ENCODE data around the gene IRF8. TPM values are rescaled to one million over a fixed set of nuclear protein-coding genes. Genes with fewer than 3 reads are reported as not detected.

IRF8 gene
- total RNA-seq, 2 donors from 2014 or later, result 5.4 to 22.8 TPM

DNA sequence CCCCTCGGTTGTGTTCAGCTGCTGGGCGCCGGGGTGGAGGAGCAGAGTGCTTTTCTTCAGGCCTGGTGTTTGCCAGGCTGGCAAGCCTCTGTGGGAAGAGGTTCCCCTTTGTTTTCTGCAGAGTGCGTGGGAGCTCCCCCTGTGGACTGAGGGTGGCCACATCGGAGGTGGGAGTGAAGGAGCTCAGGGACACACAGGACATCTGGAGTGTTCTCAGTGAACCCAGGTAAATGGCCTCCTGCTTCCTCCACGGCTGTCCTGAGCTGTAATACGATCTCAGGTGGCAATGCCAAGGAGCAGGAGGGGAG is 39.2 kb upstream of the IRF8 start:
- Mint-ChIP-seq H3K4me3 (no peak overlapping the region), H3K27me3 (peaks cover 40% of the 10 kb centered on the region), H3K36me3 (ENCODE audit: low read depth) (peaks cover 4% of the 10 kb centered on the region), H3K4me1 (no peaks in the 10 kb centered on the region), H3K27ac (no peak overlapping the region)
- DNase-seq (no peak), ATAC-seq (no peak)
- no peaks in the 10 kb centered on the region for H3K9me3 ChIP-seq (ENCODE audit: control insufficient read depth, low read length, poor library complexity, severe bottlenecking)

DNA sequence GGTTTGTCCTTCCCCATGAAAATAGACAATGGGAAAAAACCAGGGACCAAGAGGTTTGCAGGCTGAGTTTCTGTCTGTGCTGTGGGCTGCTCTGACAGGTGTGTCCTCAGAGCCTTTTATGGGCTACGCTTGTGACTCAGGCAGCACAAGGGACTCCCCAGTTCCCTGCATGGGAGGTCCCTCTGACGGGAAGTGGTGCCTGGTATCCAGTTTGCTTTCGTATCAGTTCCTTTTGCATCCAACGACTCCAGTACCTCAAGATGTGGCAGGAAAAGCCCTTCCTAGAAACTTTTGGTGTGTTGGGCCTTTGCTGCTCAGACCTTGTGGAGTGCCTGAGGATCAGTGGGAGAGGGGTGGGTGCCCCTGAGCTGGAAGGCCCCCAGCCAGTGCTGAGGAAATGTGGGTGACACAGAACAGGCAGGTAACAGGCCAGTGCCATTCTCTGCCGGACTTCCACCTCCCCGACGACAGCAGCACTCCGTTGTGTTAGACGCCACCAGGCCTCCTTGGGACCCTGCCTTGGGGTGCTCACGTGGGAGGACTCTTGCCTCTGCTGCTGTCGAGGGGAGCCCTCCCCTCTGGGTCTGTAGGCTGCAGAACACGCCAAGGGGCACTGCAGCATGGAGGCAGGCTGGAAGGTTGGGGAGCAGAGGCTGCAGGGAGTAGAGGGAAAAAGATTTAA is 38.4 kb upstream of the IRF8 start:
- H3K36me3 Mint-ChIP-seq (ENCODE audit: low read depth), result peaks cover 4% of the 10 kb centered on the region
- no peak overlapping the region for H3K4me3 Mint-ChIP-seq
- no peaks in the 10 kb centered on the region for H3K9me3 ChIP-seq (ENCODE audit: control insufficient read depth, low read length, poor library complexity, severe bottlenecking)
- DNase-seq (no peak), ATAC-seq (no peak)
- no peaks in the 10 kb centered on the region for H3K4me1 Mint-ChIP-seq
- peaks cover 38% of the 10 kb centered on the region for H3K27me3 Mint-ChIP-seq
- H3K27ac Mint-ChIP-seq, result no peak overlapping the region

DNA sequence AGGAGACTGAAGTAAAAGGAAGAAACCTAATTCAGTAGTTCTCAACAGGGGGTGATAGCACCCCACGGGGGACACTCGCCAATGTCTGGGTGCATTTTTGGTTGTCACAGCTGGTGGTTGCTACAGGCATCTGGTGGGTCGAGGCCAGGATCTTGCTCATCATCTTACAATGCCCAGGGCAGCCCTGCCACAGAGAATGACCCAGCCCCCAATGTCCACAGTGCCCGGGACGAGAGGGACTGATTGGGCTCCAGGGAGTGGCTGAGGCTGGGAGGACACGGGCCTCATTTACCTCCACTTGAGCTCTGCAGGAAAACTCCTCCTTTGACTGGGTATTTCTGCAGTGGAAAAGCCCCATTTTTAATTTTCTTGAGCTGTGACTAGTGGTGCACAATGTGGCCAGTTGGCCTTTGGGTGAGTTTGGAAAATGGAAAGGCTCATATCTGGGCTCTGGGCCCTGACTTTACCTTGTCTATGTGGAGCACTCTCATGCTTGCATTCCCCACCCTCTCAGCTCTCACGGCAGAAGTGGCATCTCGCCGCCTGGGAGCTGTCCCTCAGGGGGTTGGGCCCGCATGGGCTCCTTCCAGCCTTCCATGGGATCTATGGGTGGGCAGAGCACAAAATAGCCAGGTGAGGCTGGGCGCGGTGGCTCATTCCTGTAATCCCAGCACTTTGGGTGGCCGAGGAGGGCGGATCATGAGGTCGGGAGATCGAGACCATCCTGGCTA is 37.7 kb upstream of the IRF8 start:
- H3K36me3 Mint-ChIP-seq (ENCODE audit: low read depth), result peaks cover 4% of the 10 kb centered on the region
- no peak for ATAC-seq
- peaks cover 31% of the 10 kb centered on the region for H3K27me3 Mint-ChIP-seq
- DNase-seq, result no peak
- no peak overlapping the region for H3K4me3 Mint-ChIP-seq
- no peaks in the 10 kb centered on the region for H3K9me3 ChIP-seq (ENCODE audit: control insufficient read depth, low read length, poor library complexity, severe bottlenecking)
- H3K27ac Mint-ChIP-seq, result no peak overlapping the region
- H3K4me1 Mint-ChIP-seq, result no peaks in the 10 kb centered on the region

DNA sequence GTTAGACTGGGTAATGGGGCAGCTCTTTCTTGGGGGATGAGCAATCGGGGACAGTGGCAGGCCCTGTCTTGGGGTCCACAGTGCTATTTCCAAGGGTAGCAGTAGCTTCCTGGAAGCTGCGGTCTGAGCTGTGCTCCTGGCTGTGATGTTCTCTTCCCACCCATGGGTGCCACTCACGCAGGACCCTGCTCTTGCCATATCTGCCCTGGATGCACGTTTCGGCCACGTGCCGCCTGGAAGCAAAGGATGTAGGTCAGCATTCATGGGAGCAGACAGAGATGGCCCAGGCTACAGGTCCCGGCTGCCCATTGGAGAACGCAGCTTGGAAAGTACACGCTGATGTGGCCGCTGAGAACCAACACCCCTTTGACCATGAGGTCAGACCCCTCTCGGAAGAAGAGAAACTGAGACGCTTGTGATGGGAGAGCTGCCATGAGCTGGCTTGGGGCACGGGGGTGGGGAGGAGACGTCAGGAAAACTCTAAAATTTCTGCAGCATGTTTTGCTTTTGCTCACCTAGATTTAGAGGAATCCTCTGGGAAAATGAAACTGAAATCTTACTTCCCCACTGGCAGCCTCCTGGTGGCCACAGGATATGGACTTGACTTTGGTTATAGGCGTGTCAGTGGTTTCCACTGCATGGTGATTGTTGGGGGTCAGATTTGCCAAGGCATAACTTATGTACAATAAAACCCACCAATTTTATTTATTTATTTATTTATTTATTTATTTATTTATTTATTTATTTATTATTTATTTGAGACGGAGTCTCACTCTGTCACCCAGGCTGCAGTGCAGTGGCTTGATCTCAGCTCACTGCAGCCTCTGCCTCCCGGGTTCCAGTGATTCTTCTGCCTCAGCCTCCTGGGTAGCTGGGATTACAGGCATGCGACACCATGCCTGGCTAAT is 36.2 kb upstream of the IRF8 start:
- DNase-seq, result no peak
- no peaks in the 10 kb centered on the region for H3K4me1 Mint-ChIP-seq
- H3K36me3 Mint-ChIP-seq (ENCODE audit: low read depth), result peaks cover 4% of the 10 kb centered on the region
- peaks cover 23% of the 10 kb centered on the region for H3K27me3 Mint-ChIP-seq
- H3K27ac Mint-ChIP-seq, result no peak overlapping the region
- no peaks in the 10 kb centered on the region for H3K9me3 ChIP-seq (ENCODE audit: control insufficient read depth, low read length, poor library complexity, severe bottlenecking)
- ATAC-seq, result no peak
- no peak overlapping the region for H3K4me3 Mint-ChIP-seq

DNA sequence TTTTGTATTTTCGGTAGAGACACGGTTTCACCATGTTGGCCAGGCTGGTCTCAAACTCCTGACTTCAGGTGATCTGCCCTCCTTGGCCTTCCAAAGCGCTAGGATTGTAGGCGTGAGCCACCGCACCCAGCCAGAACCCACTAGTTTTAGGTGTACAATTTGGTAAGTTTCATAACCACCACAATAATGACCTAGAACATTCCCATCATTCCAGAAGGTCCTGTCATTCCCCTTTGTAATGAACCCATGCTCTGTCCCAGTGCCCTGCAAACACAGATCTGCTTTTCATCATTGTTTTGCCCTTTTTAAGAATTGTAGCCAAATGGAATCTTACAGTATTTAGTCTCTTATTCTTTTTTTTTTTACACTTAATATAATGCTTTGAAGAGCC is 35.6 kb upstream of the IRF8 start:
- DNase-seq (no peak), ATAC-seq (no peak)
- Mint-ChIP-seq H3K4me1 (no peaks in the 10 kb centered on the region), H3K4me3 (no peak overlapping the region), H3K27ac (no peak overlapping the region), H3K36me3 (ENCODE audit: low read depth) (peaks cover 4% of the 10 kb centered on the region), H3K27me3 (peaks cover 27% of the 10 kb centered on the region)
- no peaks in the 10 kb centered on the region for H3K9me3 ChIP-seq (ENCODE audit: control insufficient read depth, low read length, poor library complexity, severe bottlenecking)

DNA sequence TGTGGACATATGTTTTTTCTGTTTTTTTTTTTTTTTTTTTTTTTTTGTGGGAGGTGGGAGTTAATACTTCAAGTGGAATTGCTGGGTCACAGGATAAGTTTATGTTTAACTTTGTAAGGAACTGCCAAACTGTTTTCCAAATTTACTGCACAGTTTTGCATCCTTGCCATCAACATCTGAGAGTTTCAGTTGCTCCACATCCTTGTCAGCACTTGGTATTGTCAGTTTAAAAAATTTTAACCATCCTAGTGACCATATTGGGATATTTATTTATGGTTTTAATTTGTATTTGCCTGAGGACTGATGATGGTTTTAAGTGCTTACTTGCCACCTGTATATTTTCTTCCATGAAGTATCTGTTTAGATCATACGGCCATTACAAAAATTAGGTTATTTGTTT is 34.0 kb upstream of the IRF8 start:
- H3K27me3 Mint-ChIP-seq, result peaks cover 19% of the 10 kb centered on the region
- ATAC-seq (no peak), DNase-seq (no peak)
- no peaks in the 10 kb centered on the region for H3K36me3 Mint-ChIP-seq (ENCODE audit: low read depth)
- no peaks in the 10 kb centered on the region for H3K9me3 ChIP-seq (ENCODE audit: control insufficient read depth, low read length, poor library complexity, severe bottlenecking)
- no peak overlapping the region for H3K4me3 Mint-ChIP-seq
- no peaks in the 10 kb centered on the region for H3K4me1 Mint-ChIP-seq
- no peak overlapping the region for H3K27ac Mint-ChIP-seq

- no peak for DNase-seq
- H3K36me3 Mint-ChIP-seq (ENCODE audit: low read depth), result no peaks in the 10 kb centered on the region
- H3K9me3 ChIP-seq (ENCODE audit: control insufficient read depth, low read length, poor library complexity, severe bottlenecking), result no peaks in the 10 kb centered on the region
- H3K4me1 Mint-ChIP-seq, result no peaks in the 10 kb centered on the region
- H3K27ac Mint-ChIP-seq, result no peak overlapping the region
- H3K27me3 Mint-ChIP-seq, result peaks cover 21% of the 10 kb centered on the region
- H3K4me3 Mint-ChIP-seq, result no peak overlapping the region
- ATAC-seq, result no peak
Observed at GRCh38 chr16:85867189-85867588, 31.8 kb upstream of the IRF8 start.

GRCh38 chr16:85868495-85868894 is 30.5 kb upstream of the IRF8 start:
- H3K36me3 Mint-ChIP-seq (ENCODE audit: low read depth), result no peaks in the 10 kb centered on the region

DNA sequence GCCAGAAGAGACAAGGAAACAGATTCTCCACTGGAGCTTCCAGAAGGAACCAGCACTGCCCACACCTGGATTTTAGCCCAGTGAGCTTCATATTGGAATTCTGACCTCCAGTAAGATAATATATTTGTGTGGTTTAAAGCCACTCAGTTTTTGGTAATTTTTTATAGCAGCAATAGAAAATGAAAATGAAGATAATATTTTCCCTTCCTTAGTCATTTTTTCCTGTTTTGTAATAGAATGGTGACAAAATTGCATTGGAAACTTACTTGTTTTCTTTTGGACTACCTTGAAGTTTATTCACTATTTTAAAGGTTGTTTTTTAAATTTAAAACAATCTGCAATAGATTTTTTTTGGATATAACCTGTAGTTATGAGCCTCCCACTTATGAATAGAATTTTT is 29.8 kb upstream of the IRF8 start:
- H3K4me1 Mint-ChIP-seq, result peaks cover 2% of the 10 kb centered on the region
- no peak overlapping the region for H3K4me3 Mint-ChIP-seq
- ATAC-seq (no peak), DNase-seq (no peak)
- H3K9me3 ChIP-seq (ENCODE audit: control insufficient read depth, low read length, poor library complexity, severe bottlenecking), result no peaks in the 10 kb centered on the region
- no peak overlapping the region for H3K27ac Mint-ChIP-seq
- H3K27me3 Mint-ChIP-seq, result peaks cover 36% of the 10 kb centered on the region
- peaks cover 2% of the 10 kb centered on the region for H3K36me3 Mint-ChIP-seq (ENCODE audit: low read depth)

More at GRCh38 chr16:85868495-85868894, 30.5 kb upstream of the IRF8 start:
- Mint-ChIP-seq H3K27ac (no peak overlapping the region), H3K27me3 (peaks cover 30% of the 10 kb centered on the region), H3K4me3 (no peak overlapping the region), H3K4me1 (peaks cover 2% of the 10 kb centered on the region)
- no peaks in the 10 kb centered on the region for H3K9me3 ChIP-seq (ENCODE audit: control insufficient read depth, low read length, poor library complexity, severe bottlenecking)
- ATAC-seq (peak; percentile 36), DNase-seq (no peak)

DNA sequence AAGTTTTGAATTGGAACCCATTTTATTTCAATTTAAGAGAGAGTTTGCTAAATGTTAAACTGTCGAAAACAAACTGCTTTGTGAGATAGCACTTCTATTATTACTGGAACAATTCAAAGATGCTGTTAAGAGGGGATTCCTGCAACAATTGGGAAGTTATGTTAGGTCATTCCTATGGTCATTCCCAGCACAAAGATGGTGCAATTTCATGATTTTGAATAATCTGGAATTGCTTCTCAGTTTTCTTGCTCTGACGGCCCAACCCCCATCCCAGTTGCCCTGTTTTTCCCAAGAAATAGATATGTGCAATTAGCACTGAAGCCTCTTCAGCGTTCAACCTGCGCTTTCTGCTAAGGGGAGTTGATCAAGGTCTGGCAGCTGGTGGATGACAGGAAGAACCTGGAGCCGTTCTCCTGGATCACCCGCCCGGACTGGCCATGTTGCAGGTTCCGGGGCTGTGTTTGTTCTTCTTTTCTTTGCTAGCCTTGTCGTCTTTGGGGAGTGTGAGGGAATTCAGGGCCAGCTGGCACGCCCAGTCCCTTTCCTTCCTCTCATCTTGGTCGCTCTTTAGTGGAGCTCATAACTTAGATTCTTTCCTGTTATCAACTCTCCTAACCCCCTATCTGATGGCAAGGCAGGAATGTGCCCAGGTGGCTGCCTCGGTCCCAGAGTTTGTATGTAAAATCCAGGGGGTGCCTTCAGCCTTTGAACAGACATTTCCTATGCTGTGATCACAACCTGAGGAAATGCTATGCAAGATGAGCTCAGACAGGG is 29.0 kb upstream of the IRF8 start:
- Mint-ChIP-seq H3K27ac (no peak overlapping the region), H3K4me1 (peaks cover 2% of the 10 kb centered on the region)
- ATAC-seq, result no peak

DNA sequence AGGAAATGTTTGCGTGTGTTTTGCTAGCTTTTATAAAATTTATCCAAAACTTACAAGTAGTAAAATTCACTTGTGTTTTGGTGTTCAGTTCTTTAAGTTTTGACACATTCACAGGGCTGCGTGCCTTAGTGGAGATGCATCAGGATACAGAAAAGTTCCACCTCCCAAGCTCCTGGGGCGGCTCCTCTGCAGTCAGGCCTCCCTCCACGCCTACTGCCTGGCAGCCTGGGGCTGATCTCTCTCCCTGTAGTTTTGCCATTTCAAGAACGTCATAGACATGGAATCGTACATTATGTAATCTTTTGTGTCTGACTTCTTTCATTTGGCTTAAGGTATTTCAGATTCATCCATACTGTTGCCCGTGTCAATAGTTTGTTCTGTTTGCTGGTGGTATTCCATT is 27.2 kb upstream of the IRF8 start:
- peaks cover 2% of the 10 kb centered on the region for H3K4me1 Mint-ChIP-seq
- H3K36me3 Mint-ChIP-seq (ENCODE audit: low read depth), result peaks cover 2% of the 10 kb centered on the region
- H3K9me3 ChIP-seq (ENCODE audit: control insufficient read depth, low read length, poor library complexity, severe bottlenecking), result no peaks in the 10 kb centered on the region
- no peak for ATAC-seq
- H3K4me3 Mint-ChIP-seq, result no peak overlapping the region
- no peak overlapping the region for H3K27ac Mint-ChIP-seq
- peaks cover 60% of the 10 kb centered on the region for H3K27me3 Mint-ChIP-seq
- DNase-seq, result no peak

More for the DNA sequence above, 29.0 kb upstream of the IRF8 start:
- no peak overlapping the region for H3K4me3 Mint-ChIP-seq
- H3K27me3 Mint-ChIP-seq, result peaks cover 43% of the 10 kb centered on the region
- peaks cover 2% of the 10 kb centered on the region for H3K36me3 Mint-ChIP-seq (ENCODE audit: low read depth)
- no peak for DNase-seq
- no peaks in the 10 kb centered on the region for H3K9me3 ChIP-seq (ENCODE audit: control insufficient read depth, low read length, poor library complexity, severe bottlenecking)

GRCh38 chr16:85872734-85873133 is 26.2 kb upstream of the IRF8 start:
- Mint-ChIP-seq H3K27me3 (peaks cover 59% of the 10 kb centered on the region), H3K36me3 (ENCODE audit: low read depth) (peaks cover 2% of the 10 kb centered on the region), H3K27ac (no peak overlapping the region)

DNA sequence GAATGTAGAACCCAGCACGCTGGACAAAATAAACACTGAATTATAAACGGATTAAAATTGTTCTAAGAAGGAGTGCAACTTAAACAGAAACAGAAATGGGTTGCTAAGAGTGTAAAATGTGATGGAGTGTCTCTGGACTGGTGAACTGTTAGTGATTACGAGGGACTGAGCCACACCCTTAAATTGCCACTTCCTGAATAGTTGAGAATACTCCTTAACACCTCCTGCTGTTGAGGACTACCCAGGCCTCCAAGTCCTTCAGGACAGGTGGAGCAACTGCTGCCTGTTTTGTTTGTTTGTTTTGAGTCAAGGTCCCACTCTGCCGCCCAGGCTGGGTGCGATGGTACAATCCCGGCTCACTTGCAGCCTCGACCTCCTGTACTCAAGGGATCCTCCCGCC is 25.8 kb upstream of the IRF8 start:
- Mint-ChIP-seq H3K27me3 (peaks cover 55% of the 10 kb centered on the region), H3K27ac (no peak overlapping the region), H3K4me3 (no peak overlapping the region), H3K36me3 (ENCODE audit: low read depth) (peaks cover 2% of the 10 kb centered on the region), H3K4me1 (peaks cover 2% of the 10 kb centered on the region)
- H3K9me3 ChIP-seq (ENCODE audit: control insufficient read depth, low read length, poor library complexity, severe bottlenecking), result no peaks in the 10 kb centered on the region
- DNase-seq, result no peak
- no peak for ATAC-seq

More at GRCh38 chr16:85872734-85873133, 26.2 kb upstream of the IRF8 start:
- no peak for DNase-seq
- ATAC-seq, result no peak
- no peak overlapping the region for H3K4me3 Mint-ChIP-seq
- peaks cover 2% of the 10 kb centered on the region for H3K4me1 Mint-ChIP-seq
- no peaks in the 10 kb centered on the region for H3K9me3 ChIP-seq (ENCODE audit: control insufficient read depth, low read length, poor library complexity, severe bottlenecking)

Data from T-helper 17 cell (primary cell).